Muscle layer of colon (tissue), 2 donors: Measurements from ENCODE around the gene ALPP.
"Not testable (repeated sequence)": the region's sequence is repeated elsewhere in the genome, so short reads cannot be mapped to it uniquely, and the experiment has no call there.

ENCODE experiments used
- H3K27ac ChIP-seq: one replicate; pipeline ENCODE4 v1.7.0; 2013; ENCODE audit warnings: low read depth, mild to moderate bottlenecking, low read length, moderate library complexity
- H3K27me3 ChIP-seq, 2 donors: one replicate each; pipeline ENCODE4 v1.7.0; 2013; ENCODE audit warnings: low read length in 2 of 2, mild to moderate bottlenecking in 2 of 2; ENCODE audit not compliant: insufficient read depth in 2 of 2, control insufficient read depth in 1 of 2
- H3K36me3 ChIP-seq: one replicate; pipeline ENCODE4 v1.7.0; 2013; ENCODE audit warnings: mild to moderate bottlenecking, low read length; ENCODE audit not compliant: insufficient read depth
- H3K4me1 ChIP-seq: one replicate; pipeline ENCODE4 v1.7.0; 2013; ENCODE audit warnings: mild to moderate bottlenecking, low read length; ENCODE audit not compliant: insufficient read depth
- H3K4me3 ChIP-seq, 2 donors: one replicate each; pipeline ENCODE4 v1.7.0; 2013; ENCODE audit warnings: low read length in 2 of 2, low read depth in 1 of 2, mild to moderate bottlenecking in 1 of 2, moderate library complexity in 1 of 2
- H3K9ac ChIP-seq: one replicate; pipeline ENCODE4 v1.7.0; 2013; ENCODE audit warnings: low read length
- H3K9me3 ChIP-seq: one replicate; pipeline ENCODE4 v1.7.0; 2013; ENCODE audit warnings: mild to moderate bottlenecking, low read length
- donor health status: abdominal sarcoma.
- donor health status: Adenocarcinoma of cecum.

The ALPP gene

DNA sequence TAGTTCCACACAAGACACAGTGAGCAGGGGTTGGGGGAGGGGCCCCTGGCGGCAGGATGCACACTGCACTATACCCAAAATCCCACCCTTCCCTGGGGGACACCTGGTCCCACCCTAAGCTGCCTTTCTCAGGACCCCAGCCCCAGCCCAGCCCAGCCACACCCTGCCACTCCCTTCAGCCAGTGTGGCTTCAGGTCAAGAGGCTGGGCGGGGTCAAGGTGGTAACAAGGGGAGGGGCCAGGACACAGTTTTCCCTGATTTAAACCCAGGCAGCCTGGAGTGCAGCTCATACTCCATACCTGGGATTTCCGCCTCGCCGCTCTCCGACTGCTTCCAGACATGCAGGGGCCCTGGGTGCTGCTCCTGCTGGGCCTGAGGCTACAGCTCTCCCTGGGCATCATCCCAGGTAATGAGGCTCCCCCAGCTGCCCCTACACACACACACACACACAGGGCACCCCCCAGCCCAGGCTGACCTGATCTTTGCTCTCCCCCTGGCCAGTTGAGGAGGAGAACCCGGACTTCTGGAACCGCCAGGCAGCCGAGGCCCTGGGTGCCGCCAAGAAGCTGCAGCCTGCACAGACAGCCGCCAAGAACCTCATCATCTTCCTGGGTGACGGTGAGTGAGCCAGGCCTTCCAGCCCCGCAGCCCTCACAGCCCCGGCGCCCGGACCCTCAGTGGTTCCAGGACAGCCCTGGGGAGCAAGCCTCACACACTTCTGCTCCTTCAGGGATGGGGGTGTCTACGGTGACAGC lies 28.2 kb downstream of the ALPP start, which contains the start of gene ALPG:
Gene ALPG (plus strand): TSS at position 289 of the 755 bp plus-strand sequence. CDS start 51 bp downstream, at position 340.
- Histone ChIP-seq H3K9ac (no peak within 1 kb of the TSS), H3K27ac (no peak within 1 kb of the TSS), H3K4me1 (no peaks in the 10 kb centered on the region), H3K4me3 (no peak within 1 kb of the TSS), H3K9me3 (no peaks in the 10 kb centered on the region), H3K36me3 (no peaks in the 10 kb centered on the region), H3K27me3 (peaks cover 0 to 9% of the 10 kb centered on the region in 2 donors)

DNA sequence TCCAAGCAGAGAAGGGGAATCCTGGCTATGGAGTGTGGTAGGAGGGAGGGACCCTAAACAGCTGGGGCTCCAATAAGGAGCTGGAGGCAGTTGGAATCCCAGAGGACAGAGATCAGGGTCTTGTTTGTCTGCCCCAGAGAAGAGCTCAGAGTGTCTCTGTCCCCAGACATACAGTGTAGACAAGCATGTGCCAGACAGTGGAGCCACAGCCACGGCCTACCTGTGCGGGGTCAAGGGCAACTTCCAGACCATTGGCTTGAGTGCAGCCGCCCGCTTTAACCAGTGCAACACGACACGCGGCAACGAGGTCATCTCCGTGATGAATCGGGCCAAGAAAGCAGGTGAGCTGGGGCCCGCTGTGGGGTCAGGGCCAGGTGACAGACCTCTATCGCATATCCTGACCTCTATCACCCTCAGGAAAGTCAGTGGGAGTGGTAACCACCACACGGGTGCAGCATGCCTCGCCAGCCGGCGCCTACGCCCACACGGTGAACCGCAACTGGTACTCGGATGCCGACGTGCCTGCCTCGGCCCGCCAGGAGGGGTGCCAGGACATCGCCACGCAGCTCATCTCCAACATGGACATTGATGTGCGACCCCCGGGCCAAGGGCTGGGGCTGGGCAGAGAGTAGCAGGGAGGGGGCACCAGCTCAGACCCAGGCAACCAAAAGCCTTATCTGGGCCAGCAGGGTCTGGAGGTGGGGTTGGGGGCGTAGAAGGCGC lies 29.0 kb downstream of the ALPP start:
- H3K4me1 ChIP-seq, H3K36me3 ChIP-seq, H3K9me3 ChIP-seq, H3K4me3 ChIP-seq, H3K27me3 ChIP-seq, H3K27ac ChIP-seq, H3K9ac ChIP-seq: not testable (repeated sequence)

DNA sequence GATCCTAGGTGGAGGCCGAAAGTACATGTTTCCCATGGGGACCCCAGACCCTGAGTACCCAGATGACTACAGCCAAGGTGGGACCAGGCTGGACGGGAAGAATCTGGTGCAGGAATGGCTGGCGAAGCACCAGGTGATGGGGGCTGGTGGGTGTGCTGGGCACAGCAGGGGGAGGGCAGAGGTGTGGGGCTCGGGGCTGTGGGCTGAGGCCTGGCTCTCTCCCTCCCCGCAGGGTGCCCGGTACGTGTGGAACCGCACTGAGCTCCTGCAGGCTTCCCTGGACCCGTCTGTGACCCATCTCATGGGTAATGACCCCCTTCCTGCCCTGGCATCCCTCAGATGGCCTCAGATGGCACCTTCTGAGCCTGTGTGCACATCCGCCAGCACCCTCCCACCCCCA lies 29.7 kb downstream of the ALPP start:
- not testable (repeated sequence) for H3K4me1 ChIP-seq, H3K9me3 ChIP-seq, H3K9ac ChIP-seq, H3K27ac ChIP-seq, H3K36me3 ChIP-seq, H3K4me3 ChIP-seq, H3K27me3 ChIP-seq

DNA sequence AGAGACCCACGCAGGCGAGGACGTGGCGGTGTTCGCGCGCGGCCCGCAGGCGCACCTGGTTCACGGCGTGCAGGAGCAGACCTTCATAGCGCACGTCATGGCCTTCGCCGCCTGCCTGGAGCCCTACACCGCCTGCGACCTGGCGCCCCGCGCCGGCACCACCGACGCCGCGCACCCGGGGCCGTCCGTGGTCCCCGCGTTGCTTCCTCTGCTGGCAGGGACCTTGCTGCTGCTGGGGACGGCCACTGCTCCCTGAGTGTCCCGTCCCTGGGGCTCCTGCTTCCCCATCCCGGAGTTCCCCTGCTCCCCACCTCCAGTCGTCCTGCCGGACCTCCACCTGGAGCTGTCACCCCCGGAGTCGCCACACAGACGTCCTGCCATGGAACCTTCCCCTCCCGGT lies 31.1 kb downstream of the ALPP start:
- not testable (repeated sequence) for H3K4me3 ChIP-seq, H3K27ac ChIP-seq, H3K36me3 ChIP-seq, H3K4me1 ChIP-seq, H3K9me3 ChIP-seq, H3K9ac ChIP-seq, H3K27me3 ChIP-seq

DNA sequence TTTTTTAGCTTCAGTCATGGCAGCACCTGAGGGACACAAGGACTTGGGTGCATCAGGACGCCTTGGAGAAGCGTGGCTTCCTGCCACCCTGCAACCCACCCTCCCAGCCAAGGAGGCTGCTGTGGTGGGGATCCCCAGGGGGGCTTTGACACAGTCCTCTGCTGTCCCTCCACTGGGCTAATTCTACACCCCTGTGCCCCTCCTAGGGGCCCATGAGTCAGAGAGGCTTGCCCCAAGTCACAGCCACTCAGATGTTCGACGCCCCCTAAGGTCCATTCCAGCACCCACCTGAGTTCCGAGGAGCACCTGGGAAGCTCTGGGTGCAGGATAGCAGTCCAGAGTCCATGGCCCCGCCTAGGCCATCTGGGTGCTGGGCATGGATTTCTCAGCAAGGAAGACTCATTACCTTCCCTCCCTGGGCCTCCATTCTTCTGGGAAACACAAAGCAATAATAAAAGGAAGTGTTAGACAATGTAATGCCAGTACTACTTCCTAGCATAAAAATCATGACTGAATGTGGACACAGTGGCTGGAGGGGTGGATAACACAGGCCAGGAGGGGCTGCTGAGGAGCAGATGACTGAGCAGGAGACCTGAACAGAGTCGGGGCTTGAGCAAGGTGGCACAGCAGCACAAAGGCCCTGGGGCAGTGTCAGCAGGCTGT lies 31.8 kb downstream of the ALPP start:
- no peaks in the 10 kb centered on the region for H3K36me3 ChIP-seq
- peaks cover 0 to 9% of the 10 kb centered on the region in 2 donors for H3K27me3 ChIP-seq
- no peaks in the 10 kb centered on the region for H3K4me1 ChIP-seq
- no peak overlapping the region for H3K4me3 ChIP-seq
- no peaks in the 10 kb centered on the region for H3K9me3 ChIP-seq
- no peak overlapping the region for H3K9ac ChIP-seq
- H3K27ac ChIP-seq, result no peak overlapping the region

DNA sequence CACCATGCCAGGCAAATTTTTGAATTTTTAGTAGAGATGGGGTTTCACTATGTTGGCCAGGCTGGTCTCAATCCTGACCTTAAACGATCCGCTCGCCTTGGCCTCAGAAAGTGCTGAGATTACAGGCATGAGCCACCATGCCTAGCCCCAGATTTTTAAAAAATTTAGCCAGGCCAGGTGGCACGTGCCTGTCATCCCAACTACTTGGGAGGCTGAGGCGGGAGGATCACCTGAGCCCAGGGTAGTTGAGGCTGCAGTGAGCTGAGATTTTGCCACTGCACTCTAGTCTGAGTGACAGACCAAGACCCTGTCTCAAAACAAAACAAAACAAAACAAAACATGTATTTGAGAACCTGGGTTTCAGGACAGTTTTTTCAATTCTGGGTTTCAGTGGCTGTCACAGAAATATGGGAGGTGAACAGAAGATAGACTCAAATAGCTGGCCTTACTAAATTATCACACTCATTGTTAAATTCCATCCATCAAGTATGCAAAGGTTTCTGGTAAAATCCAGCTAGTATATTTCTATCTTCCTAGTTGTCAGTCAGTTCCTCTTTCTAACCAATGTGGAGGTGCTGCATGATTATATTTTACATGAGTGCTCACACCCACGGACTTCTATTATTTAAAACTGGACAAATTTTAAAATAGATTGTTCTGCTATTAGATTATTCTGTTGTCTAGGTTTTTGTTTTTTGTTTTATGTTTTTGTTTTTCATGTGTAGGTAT lies 33.5 kb downstream of the ALPP start:
- H3K27me3 ChIP-seq, result peaks cover 0 to 9% of the 10 kb centered on the region in 2 donors
- H3K36me3 ChIP-seq, result no peaks in the 10 kb centered on the region
- no peaks in the 10 kb centered on the region for H3K9me3 ChIP-seq
- no peak overlapping the region for H3K9ac ChIP-seq
- H3K4me1 ChIP-seq, result no peaks in the 10 kb centered on the region
- H3K27ac ChIP-seq, result no peak overlapping the region
- no peak overlapping the region for H3K4me3 ChIP-seq

DNA sequence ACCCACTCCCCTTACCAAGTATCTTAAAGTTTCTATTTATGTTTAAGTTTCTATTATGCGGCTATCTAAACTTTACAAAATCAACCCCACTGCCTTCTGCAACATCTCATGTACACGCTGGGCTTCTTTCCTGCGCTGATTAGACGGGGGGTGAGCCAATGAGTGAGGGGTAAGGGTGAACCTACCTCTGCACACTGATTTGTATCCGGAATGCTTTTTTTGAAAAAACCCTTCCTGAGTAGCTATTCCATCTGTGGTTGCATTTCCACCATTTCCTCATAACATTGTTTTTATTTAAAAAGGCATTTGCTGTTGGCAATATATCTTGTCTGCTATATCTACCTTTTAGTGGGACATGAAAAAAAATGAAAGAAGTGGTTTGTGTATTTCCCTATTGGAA lies 34.4 kb downstream of the ALPP start:
- Histone ChIP-seq H3K9ac (no peak overlapping the region), H3K27ac (no peak overlapping the region), H3K27me3 (peaks cover 0 to 17% of the 10 kb centered on the region in 2 donors), H3K9me3 (no peaks in the 10 kb centered on the region), H3K4me1 (no peaks in the 10 kb centered on the region), H3K4me3 (no peak overlapping the region), H3K36me3 (no peaks in the 10 kb centered on the region)

DNA sequence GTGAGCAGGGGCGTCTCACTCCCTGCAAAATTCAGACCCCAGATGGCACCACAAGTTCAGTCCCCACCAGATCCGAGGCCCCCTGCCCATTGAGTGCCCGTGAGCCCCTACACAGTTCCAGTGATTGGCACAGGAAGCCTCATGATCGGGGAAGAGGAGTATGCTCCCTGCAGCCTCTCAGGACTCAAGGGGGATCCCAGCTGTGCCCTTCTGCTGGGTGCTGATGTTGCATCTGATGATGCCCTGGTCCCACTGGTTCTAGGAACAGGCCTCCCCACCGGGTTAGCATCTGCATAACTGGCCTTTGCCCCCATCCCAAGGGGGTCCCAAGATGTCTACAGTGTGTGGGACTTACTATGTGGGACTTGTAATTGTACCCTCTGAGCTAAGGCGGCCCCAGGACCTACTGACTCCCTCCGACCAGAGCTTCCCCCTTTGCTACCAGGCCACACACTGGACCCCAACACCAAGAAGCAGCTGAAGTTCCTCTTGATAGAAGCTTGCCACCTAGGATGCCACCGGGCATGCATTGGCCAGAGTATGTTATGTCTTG lies 36.7 kb downstream of the ALPP start:
- no peaks in the 10 kb centered on the region for H3K36me3 ChIP-seq
- no peaks in the 10 kb centered on the region for H3K9me3 ChIP-seq
- H3K4me1 ChIP-seq, result no peaks in the 10 kb centered on the region
- no peak overlapping the region for H3K27ac ChIP-seq
- no peak overlapping the region for H3K9ac ChIP-seq
- no peak overlapping the region for H3K4me3 ChIP-seq
- peaks cover 0 to 33% of the 10 kb centered on the region in 2 donors for H3K27me3 ChIP-seq

DNA sequence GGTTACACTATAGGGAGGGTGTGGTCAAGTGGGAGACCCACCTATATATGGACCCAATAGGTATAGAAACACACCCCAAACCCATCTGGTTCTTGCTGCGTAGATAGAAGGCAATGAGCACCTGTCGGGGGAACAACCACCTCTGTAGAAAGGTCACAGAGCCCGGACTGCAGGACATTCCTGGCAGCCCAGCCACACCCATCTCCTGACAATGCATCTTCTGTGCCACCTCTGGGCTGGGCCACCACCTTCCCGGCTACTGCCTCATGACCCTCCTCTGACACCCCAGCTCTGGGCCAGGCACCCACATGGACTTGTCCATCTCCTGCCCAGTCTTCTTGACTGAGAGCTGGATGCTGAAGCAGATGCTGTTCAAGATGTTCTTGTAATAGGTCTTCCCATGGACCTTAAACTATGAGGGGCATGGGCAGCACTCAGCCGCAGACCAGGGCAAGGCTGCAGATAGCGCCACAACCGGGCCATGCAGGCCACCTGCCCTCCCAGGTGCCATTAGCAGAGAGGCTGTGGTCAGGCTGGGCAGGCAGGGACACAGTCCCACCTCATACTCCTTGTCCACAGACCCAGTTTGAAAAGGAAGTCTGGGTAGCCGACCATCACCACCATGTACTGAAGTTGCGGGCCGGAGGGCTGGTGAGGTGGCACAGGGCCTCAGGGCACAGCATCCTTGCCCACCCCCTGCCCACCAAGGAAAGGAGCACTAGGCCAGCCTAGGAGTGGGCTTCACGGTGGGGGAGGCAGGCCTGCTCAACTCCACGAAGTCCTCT lies 37.4 kb downstream of the ALPP start:
- Histone ChIP-seq H3K36me3 (no peaks in the 10 kb centered on the region), H3K9me3 (no peaks in the 10 kb centered on the region), H3K4me1 (no peaks in the 10 kb centered on the region), H3K27ac (no peak overlapping the region), H3K27me3 (peaks cover 0 to 37% of the 10 kb centered on the region in 2 donors), H3K4me3 (no peak overlapping the region), H3K9ac (no peak overlapping the region)

DNA sequence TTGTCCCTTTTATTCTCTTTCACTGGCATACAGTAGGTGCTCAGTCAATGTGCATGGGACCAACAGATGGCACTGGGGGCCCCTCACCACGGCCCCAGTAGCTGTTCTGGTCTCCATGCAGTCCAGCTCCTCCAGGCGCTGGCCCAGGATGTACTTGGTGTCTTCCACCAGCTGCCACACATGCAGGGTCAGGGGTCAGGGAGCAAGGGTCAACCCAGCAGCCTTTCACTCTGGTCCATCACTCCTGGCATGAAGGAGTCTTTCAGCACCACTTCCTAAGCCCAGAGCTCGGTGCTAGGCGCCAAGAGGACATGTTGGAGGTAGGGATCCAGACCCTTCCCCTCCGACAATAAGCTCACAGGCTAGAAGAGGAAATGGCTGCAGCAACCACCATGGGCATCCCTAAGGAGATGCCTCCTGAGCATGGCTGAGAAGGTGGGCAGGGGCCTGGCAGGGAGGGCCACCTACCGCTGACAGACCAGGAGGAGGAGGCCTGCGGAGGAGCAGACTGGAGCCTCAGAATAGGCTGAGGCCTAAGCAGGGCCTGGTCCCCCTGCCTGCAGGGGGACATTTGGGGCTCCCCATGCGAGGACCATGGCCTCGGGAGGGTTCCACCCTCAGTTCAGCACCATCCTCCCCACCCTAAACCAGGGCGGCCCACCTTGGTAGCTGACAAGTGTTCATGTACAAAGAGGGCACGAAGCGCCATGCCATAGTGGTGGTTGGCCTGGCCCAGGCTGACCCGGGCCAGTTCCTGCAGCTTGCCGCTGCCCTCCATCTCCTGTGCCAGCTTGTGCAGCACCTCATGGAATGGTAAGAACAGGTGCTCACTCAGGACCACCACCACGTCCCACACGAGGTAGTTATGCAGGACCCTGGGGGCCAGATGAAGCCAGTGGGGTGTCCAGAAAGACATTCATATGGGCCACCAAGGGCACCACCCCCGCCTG lies 38.2 kb downstream of the ALPP start:
- Histone ChIP-seq H3K9me3 (no peaks in the 10 kb centered on the region), H3K27me3 (peaks cover 0 to 46% of the 10 kb centered on the region in 2 donors), H3K4me3 (no peak overlapping the region), H3K36me3 (no peaks in the 10 kb centered on the region), H3K27ac (no peak overlapping the region), H3K4me1 (no peaks in the 10 kb centered on the region), H3K9ac (no peak overlapping the region)
